ENCODE results near the gene SLCO4A1. TPM values are rescaled to one million over a fixed set of nuclear protein-coding genes. Genes with fewer than 3 reads are reported as not detected.

Gene SLCO4A1
- total RNA-seq, 1 experiment from 2014 or later = 161 TPM

DNA sequence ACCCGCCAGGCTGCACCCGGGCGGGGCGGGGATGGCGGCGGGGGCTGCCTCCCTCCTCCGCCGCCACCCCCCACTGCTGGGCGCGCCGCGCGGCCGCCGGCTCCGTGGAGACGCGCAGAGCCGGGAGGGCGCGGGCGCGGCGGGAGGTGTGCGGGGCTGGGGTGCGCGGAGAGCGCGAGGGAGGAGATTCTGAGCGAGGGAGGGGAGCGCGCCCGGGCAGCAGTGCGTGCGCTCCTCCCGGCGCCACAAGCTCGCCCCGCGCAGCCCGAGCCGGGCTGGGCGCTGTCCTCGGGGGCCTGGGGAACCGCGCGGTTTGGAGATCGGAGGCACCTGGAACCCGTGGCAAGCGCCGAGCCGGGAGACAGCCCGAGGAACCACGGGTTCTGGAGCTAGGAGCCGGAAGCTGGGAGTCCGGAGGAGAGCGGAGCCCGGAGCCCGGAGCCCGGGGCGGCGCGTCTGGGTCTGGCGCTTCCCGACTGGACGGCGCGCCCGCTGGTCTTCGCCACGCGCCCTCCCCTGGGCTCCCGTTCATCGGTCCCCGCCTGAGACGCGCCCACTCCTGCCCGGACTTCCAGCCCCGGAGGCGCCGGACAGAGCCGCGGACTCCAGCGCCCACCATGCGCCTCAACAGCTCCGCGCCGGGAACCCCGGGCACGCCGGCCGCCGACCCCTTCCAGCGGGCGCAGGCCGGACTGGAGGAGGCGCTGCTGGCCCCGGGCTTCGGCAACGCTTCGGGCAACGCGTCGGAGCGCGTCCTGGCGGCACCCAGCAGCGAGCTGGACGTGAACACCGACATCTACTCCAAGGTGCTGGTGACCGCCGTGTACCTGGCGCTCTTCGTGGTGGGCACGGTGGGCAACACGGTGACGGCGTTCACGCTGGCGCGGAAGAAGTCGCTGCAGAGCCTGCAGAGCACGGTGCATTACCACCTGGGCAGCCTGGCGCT lies 66.6 kb downstream of the SLCO4A1 start, which contains the start of gene NTSR1:
Gene NTSR1, plus strand, starts transcription at position 246 of the 946 bp plus-strand sequence. Its CDS starts 372 bp downstream, at position 618.
- Histone ChIP-seq H3K9me3 (ENCODE audit: low read length) (no peaks in the 10 kb centered on the region), H4K20me1 (ENCODE audit: low read length) (no peaks in the 10 kb centered on the region), H3K4me3 (ENCODE audit: low read length) (peak within 1 kb of the TSS; percentile 64), H3K27ac (ENCODE audit: low read length) (no peak within 1 kb of the TSS), H3K27me3 (ENCODE audit: low read length) (0 out of 2 replicates have a peak, but pooled peaks cover 3% of the 10 kb centered on the region), H3K4me2 (ENCODE audit: low read length) (peak within 1 kb of the TSS; percentile 86), H3K9me2 (replicated peaks; ENCODE audit: low read length) (no peaks in the 10 kb centered on the region), H3K36me3 (ENCODE audit: low read depth, low read length) (no peaks in the 10 kb centered on the region), H3F3A (ENCODE audit: low read length, unreplicated experiment) (peaks cover 5% of the 10 kb centered on the region), H3K4me1 (ENCODE audit: insufficient read depth, low read length) (peaks cover 40% of the 10 kb centered on the region), H3K9ac (ENCODE audit: low read length) (no peak within 1 kb of the TSS), H2AFZ (ENCODE audit: low read length) (peak within 1 kb of the TSS; percentile 43; the same call in 1 of the 2 replicates), H3K79me2 (ENCODE audit: low read length) (0 out of 2 replicates have a peak, but pooled peaks cover 4% of the 10 kb centered on the region)
- ChIA-PET CTCF (no interaction called here), POLR2A (ENCODE audit: unreplicated experiment) (no interaction called here)
- no TSS peak for BruUV-seq (replicated peaks)
- no peak for DNase-seq
- peak; percentile 0 for ATAC-seq
- intact Hi-C loops (cut with micrococcal nuclease) = no loop called here
- TF ChIP-seq EZH2 (IDR thresholded peaks at IDR 0.05; ENCODE audit: low read length, unreplicated experiment) (no peak), CTCF (conservative IDR thresholded peaks at IDR 0.05; ENCODE audit: low read depth, low read length) (no peak), EZH2phosphoT487 (IDR thresholded peaks at IDR 0.05; ENCODE audit: borderline replicate concordance, low read length) (no peak)

GRCh38 chr20:62709537-62709905 lies 67.2 kb downstream of the SLCO4A1 start:
- Histone ChIP-seq H3F3A (ENCODE audit: low read length, unreplicated experiment) (no peaks in the 10 kb centered on the region), H3K27me3 (ENCODE audit: low read length) (0 out of 2 replicates have a peak, but pooled peaks cover 3% of the 10 kb centered on the region), H2AFZ (ENCODE audit: low read length) (no peak overlapping the region), H3K9me2 (replicated peaks; ENCODE audit: low read length) (no peaks in the 10 kb centered on the region), H3K36me3 (ENCODE audit: low read depth, low read length) (no peaks in the 10 kb centered on the region), H3K4me3 (ENCODE audit: low read length) (peak overlapping the region; percentile 64), H3K79me2 (ENCODE audit: low read length) (0 out of 2 replicates have a peak, but pooled peaks cover 4% of the 10 kb centered on the region), H3K9ac (ENCODE audit: low read length) (no peak overlapping the region), H3K27ac (ENCODE audit: low read length) (no peak overlapping the region), H4K20me1 (ENCODE audit: low read length) (no peaks in the 10 kb centered on the region), H3K4me1 (ENCODE audit: insufficient read depth, low read length) (peaks cover 33% of the 10 kb centered on the region), H3K9me3 (ENCODE audit: low read length) (no peaks in the 10 kb centered on the region), H3K4me2 (ENCODE audit: low read length) (peak overlapping the region; percentile 86)
- ATAC-seq = no peak
- no TSS peak for BruUV-seq (replicated peaks)
- intact Hi-C loops (cut with micrococcal nuclease) = no loop called here
- ChIA-PET POLR2A (ENCODE audit: unreplicated experiment) (no interaction called here), CTCF (no interaction called here)
- no peak for TF ChIP-seq EZH2 (IDR thresholded peaks at IDR 0.05; ENCODE audit: low read length, unreplicated experiment)
- no peak for TF ChIP-seq EZH2phosphoT487 (IDR thresholded peaks at IDR 0.05; ENCODE audit: borderline replicate concordance, low read length)
- no peak for TF ChIP-seq CTCF (conservative IDR thresholded peaks at IDR 0.05; ENCODE audit: low read depth, low read length)
- DNase-seq = no peak
